ENCODE data around the gene PRR7. TPM values are rescaled to one million over a fixed set of nuclear protein-coding genes. Genes with fewer than 3 reads are reported as not detected.
"Not testable (repeated sequence)": the region's sequence is repeated elsewhere in the genome, so short reads cannot be mapped to it uniquely, and the experiment has no call there.

Gene PRR7
- total RNA-seq, 1 donor from 2014 or later, result 2.1 TPM

DNA sequence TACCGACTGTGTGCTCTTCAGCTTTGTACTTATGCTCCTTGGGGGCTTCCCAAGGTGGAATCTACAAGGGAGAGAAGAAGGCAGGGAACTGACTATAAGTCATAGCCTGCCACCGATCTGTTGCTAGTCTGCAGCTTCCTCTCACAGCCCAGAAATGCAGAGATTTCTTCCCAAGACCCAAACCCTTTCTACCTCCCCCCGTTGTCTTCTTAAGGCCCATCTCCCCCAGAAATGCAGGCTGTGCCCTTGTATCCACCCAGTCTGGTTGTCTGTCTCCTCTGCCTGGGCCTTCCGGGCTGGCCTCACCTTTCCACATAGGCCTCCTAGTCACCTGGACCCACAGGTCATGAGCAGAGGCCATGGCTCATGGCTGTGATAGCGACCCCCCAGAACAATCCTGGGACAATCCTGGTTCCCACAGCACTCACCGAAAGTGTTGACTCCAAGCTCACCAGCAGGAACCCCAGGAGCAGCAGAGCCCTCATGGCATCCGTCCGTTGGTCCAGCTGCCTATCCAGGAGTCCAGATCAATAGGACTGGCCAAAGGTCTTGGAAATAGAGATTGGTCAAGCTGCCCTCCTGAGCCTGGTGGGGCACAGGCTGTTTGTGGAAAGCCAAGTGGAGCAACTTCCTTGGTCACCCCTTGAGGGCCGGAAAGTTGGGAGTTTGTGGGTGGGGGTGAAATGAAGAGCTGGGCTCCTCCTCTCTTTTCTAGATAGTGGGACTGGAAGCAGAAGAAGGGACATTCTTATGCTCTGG is 37.4 kb upstream of the PRR7 start, which contains the start of gene F12:
Gene F12, minus strand, starts transcription at position 522 of the 759 bp plus-strand sequence. Its CDS starts 37 bp downstream, at position 485.
- DNase-seq (no peak), ATAC-seq (no peak)
- Histone ChIP-seq H3K27ac (no peak within 1 kb of the TSS), H3K9me3 (no peaks in the 10 kb centered on the region), H3K4me3 (no peak within 1 kb of the TSS), H3K4me1 (peaks cover 16% of the 10 kb centered on the region), H3K36me3 (no peaks in the 10 kb centered on the region), H3K27me3 (no peaks in the 10 kb centered on the region)
- intact Hi-C loops (cut with DNase I), result loop anchor here (10.0 kb wide), 1 partner anchor 46 kb away; no protein-coding TSS in a partner anchor
- TF ChIP-seq, protein P1, sequence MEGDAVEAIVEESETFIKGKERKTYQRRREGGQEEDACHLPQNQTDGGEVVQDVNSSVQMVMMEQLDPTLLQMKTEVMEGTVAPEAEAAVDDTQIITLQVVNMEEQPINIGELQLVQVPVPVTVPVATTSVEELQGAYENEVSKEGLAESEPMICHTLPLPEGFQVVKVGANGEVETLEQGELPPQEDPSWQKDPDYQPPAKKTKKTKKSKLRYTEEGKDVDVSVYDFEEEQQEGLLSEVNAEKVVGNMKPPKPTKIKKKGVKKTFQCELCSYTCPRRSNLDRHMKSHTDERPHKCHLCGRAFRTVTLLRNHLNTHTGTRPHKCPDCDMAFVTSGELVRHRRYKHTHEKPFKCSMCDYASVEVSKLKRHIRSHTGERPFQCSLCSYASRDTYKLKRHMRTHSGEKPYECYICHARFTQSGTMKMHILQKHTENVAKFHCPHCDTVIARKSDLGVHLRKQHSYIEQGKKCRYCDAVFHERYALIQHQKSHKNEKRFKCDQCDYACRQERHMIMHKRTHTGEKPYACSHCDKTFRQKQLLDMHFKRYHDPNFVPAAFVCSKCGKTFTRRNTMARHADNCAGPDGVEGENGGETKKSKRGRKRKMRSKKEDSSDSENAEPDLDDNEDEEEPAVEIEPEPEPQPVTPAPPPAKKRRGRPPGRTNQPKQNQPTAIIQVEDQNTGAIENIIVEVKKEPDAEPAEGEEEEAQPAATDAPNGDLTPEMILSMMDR (IDR thresholded peaks at IDR 0.05), result no peak

- H3K4me1 ChIP-seq, result peaks cover 2% of the 10 kb centered on the region
- no peaks in the 10 kb centered on the region for H3K9me3 ChIP-seq
- H3K36me3 ChIP-seq, result no peaks in the 10 kb centered on the region
- intact Hi-C loops (cut with DNase I), result no loop called here
- H3K4me3 ChIP-seq, result no peak overlapping the region
- ATAC-seq (no peak), DNase-seq (no peak)
- no peak overlapping the region for H3K27ac ChIP-seq
- TF ChIP-seq, protein P1 (IDR thresholded peaks at IDR 0.05), result no peak
- no peaks in the 10 kb centered on the region for H3K27me3 ChIP-seq
These were observed 36.0 kb upstream of the PRR7 start for GRCh38 chr5:177410575-177410974.

GRCh38 chr5:177412603-177413233 is 33.9 kb upstream of the PRR7 start:
- Histone ChIP-seq H3K27ac (no peak overlapping the region), H3K27me3 (no peaks in the 10 kb centered on the region), H3K4me1 (peaks cover 9% of the 10 kb centered on the region), H3K4me3 (no peak overlapping the region), H3K9me3 (no peaks in the 10 kb centered on the region), H3K36me3 (no peaks in the 10 kb centered on the region)
- DNase-seq (no peak), ATAC-seq (no peak)
- intact Hi-C loops (cut with DNase I), result no loop called here
- TF ChIP-seq, protein P1 (IDR thresholded peaks at IDR 0.05), result no peak

GRCh38 chr5:177414481-177414880 is 32.1 kb upstream of the PRR7 start:
- no peak overlapping the region for H3K27ac ChIP-seq
- ATAC-seq (no peak), DNase-seq (no peak)
- intact Hi-C loops (cut with DNase I), result no loop called here
- H3K4me1 ChIP-seq, result peaks cover 9% of the 10 kb centered on the region
- H3K4me3 ChIP-seq, result no peak overlapping the region
- no peaks in the 10 kb centered on the region for H3K27me3 ChIP-seq
- no peaks in the 10 kb centered on the region for H3K9me3 ChIP-seq
- H3K36me3 ChIP-seq, result no peaks in the 10 kb centered on the region
- TF ChIP-seq, protein P1 (IDR thresholded peaks at IDR 0.05), result no peak

DNA sequence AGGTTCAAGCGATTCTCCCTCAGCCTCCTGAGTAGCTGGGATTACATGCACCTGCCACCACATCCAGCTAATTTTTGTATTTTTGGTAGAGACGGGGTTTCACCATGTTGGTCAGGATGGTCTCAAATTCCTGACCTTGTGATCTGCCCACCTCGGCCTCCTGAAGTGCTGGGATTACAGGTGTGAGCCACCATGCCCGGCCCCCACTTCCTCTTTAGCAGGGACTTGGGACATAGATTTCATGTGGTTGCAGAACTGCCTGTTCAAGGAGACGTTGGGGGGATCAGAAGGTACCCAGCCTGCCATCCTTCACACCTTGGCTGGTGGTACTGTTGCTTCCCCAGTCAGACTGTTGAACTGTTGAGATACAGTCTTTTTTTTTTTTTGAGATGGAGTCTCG is 29.5 kb upstream of the PRR7 start:
- peak overlapping the region; percentile 70 for H3K27ac ChIP-seq
- intact Hi-C loops (cut with DNase I); H3K4me1 ChIP-seq; H3K27me3 ChIP-seq; H3K36me3 ChIP-seq; DNase-seq; H3K4me3 ChIP-seq; ATAC-seq; H3K9me3 ChIP-seq: not testable (repeated sequence)

GRCh38 chr5:177419046-177419445 is 27.6 kb upstream of the PRR7 start:
- intact Hi-C loops (cut with DNase I), result no loop called here
- ATAC-seq, result peak; percentile 27
- DNase-seq, result no peak
- H3K9me3 ChIP-seq, result no peaks in the 10 kb centered on the region
- TF ChIP-seq, protein P1 (IDR thresholded peaks at IDR 0.05), result no peak
- H3K27ac ChIP-seq, result no peak overlapping the region
- peaks cover 9% of the 10 kb centered on the region for H3K4me1 ChIP-seq
- no peaks in the 10 kb centered on the region for H3K36me3 ChIP-seq
- H3K27me3 ChIP-seq, result no peaks in the 10 kb centered on the region
- no peak overlapping the region for H3K4me3 ChIP-seq

- intact Hi-C loops (cut with DNase I); H3K27ac ChIP-seq; H3K27me3 ChIP-seq; H3K36me3 ChIP-seq; H3K4me3 ChIP-seq; ATAC-seq; H3K9me3 ChIP-seq; DNase-seq: not testable (repeated sequence)
- H3K4me1 ChIP-seq, result peaks cover 13% of the 10 kb centered on the region
These were observed 26.1 kb upstream of the PRR7 start for GRCh38 chr5:177420472-177420871.

All from upper lobe of right lung (tissue), 1 donor.